Fibroblast of villous mesenchyme (primary cell): Measurements from ENCODE around the gene ATF4. TPM values are rescaled to one million over a fixed set of nuclear protein-coding genes. Genes with fewer than 3 reads are reported as not detected.

ENCODE experiments used
- DNase-seq: peaks from one replicate; pipeline ENCODE4 v3.0.0-alpha.2; 2010; ENCODE audit warnings: low read depth
- H3K4me3 ChIP-seq: 2 replicates; pipeline ENCODE4 v1.5.1; 2011; ENCODE audit warnings: low read depth, mild to moderate bottlenecking, low read length
- total RNA-seq: library from RNA; depleted of rRNA; stranded (reverse); fragments of >200 nt; gene quantifications from 2 replicates; pipeline ENCODE4 v1.2.3, GENCODE V29; 2012
- TF ChIP-seq, protein P1 (sequence below): IDR thresholded peaks from 2 replicates; pipeline ENCODE4 v1.5.1; 2012; ENCODE audit warnings: low read depth, mild to moderate bottlenecking, low read length; ENCODE audit not compliant: insufficient read depth

ATF4 gene
- total RNA-seq, 1 donor = 200 TPM

DNA sequence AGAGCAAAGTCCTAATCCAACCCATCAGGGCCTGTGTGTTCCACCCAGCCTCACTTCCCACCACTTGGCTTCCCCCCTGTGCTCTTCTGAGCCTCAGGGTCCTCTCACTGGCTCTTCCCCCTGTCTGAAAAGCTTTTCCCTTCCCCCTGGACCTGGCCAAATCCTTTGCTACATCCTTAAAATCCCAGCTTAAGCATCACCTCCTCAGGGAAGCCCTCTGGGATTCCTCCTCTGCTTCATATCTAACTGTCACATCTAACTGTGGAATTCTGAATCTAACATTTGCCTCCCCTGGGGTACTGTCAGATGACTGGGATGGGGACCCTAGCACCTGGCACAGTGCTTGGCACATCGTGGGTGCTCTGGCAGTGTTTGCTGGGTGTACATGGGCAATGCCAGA is 51.2 kb downstream of the ATF4 start:
- DNase-seq = no peak
- TF ChIP-seq, protein P1, sequence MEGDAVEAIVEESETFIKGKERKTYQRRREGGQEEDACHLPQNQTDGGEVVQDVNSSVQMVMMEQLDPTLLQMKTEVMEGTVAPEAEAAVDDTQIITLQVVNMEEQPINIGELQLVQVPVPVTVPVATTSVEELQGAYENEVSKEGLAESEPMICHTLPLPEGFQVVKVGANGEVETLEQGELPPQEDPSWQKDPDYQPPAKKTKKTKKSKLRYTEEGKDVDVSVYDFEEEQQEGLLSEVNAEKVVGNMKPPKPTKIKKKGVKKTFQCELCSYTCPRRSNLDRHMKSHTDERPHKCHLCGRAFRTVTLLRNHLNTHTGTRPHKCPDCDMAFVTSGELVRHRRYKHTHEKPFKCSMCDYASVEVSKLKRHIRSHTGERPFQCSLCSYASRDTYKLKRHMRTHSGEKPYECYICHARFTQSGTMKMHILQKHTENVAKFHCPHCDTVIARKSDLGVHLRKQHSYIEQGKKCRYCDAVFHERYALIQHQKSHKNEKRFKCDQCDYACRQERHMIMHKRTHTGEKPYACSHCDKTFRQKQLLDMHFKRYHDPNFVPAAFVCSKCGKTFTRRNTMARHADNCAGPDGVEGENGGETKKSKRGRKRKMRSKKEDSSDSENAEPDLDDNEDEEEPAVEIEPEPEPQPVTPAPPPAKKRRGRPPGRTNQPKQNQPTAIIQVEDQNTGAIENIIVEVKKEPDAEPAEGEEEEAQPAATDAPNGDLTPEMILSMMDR = no peak
- H3K4me3 ChIP-seq = no peak overlapping the region

Other genes with a start within 250 kb of the ATF4 start
- 1,795 and 1,805 TPM in 2 replicates for gene RPL3, start 200.9 kb upstream of the ATF4 start, total RNA-seq
- gene SYNGR1, start 170.6 kb upstream of the ATF4 start, total RNA-seq = 8.6 and 12.2 TPM in 2 replicates
- gene TAB1, start 120.8 kb upstream of the ATF4 start, total RNA-seq = 11.6 and 13.4 TPM in 2 replicates
- gene MGAT3, start 63.5 kb upstream of the ATF4 start, total RNA-seq = 0.64 and 1.3 TPM in 2 replicates
- gene MIEF1, start 18.3 kb upstream of the ATF4 start, total RNA-seq = 26.1 and 32.8 TPM in 2 replicates
- 44.0 and 57.0 TPM in 2 replicates for gene RPS19BP1, start 12.2 kb downstream of the ATF4 start, total RNA-seq
- gene CACNA1I, start 50.2 kb downstream of the ATF4 start, total RNA-seq = under 0.01 TPM in 1 of 2 replicates, not detected in the other